ENCODE results near the gene C7orf57. TPM values are rescaled to one million over a fixed set of nuclear protein-coding genes. Genes with fewer than 3 reads are reported as not detected.

C7orf57 gene
- total and polyA plus RNA-seq, 12 donors, result 0.24 TPM; not detected in 11

DNA sequence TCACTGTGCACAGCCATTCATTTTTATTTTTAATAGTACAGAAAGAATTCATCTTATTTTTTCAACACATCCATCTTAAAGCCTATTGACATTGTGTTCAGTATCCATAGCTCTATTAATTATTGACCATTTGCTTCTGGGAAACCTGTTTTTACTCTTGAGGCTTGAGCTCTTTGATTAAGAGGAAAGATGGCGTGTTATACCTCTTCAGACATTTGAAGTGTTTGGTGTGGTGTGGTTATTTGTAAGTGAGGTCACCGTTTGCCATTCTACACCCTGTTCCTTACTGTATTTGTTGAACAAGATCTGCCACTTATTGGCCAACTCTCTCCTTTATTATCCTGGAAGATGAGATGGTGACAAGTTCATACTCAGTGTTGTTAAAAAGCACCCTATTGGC lies 18.4 kb downstream of the C7orf57 start:
- H3K4me3 ChIP-seq, result no peak overlapping the region
- ATAC-seq (no peak), DNase-seq (no peak)
- intact Hi-C loops (cut with DNase I), result no loop called here
- peaks cover 0 to 5% (median 0%) of the 10 kb centered on the region in 9 donors for H3K4me1 ChIP-seq
- WGBS, 2 donors, result 89 to 95% methylated on average over 2 of the region's 2 CpGs
- TF ChIP-seq, protein P1, sequence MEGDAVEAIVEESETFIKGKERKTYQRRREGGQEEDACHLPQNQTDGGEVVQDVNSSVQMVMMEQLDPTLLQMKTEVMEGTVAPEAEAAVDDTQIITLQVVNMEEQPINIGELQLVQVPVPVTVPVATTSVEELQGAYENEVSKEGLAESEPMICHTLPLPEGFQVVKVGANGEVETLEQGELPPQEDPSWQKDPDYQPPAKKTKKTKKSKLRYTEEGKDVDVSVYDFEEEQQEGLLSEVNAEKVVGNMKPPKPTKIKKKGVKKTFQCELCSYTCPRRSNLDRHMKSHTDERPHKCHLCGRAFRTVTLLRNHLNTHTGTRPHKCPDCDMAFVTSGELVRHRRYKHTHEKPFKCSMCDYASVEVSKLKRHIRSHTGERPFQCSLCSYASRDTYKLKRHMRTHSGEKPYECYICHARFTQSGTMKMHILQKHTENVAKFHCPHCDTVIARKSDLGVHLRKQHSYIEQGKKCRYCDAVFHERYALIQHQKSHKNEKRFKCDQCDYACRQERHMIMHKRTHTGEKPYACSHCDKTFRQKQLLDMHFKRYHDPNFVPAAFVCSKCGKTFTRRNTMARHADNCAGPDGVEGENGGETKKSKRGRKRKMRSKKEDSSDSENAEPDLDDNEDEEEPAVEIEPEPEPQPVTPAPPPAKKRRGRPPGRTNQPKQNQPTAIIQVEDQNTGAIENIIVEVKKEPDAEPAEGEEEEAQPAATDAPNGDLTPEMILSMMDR (IDR thresholded peaks at IDR 0.05), result no peak
- no peak overlapping the region for H3K27ac ChIP-seq
- H3K9me3 ChIP-seq, result peaks cover 0 to 21% (median 0%) of the 10 kb centered on the region in 11 donors
- H3K27me3 ChIP-seq, result no peaks in the 10 kb centered on the region
- no peaks in the 10 kb centered on the region for H3K36me3 ChIP-seq

DNA sequence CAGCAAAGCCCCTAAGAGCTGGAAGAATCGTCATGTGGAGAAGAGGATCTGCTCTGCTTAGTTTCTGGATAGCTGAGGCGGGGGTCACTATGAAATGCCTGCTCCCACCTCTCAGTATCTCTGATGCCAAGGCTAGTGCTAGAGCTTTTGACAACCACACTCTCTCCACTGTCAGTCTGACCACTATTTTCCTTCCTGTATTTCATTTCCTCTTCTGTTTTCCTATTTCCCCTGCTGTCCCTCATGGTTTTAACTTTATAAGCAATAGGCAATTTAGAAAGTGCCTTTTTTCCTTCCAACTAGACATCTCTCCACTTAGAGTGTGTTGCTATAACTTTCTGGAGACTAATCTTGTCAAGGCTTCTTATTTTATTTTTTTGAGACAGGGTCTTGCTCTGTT lies 23.6 kb downstream of the C7orf57 start:
- ATAC-seq (no peak), DNase-seq (no peak)
- no peak overlapping the region for H3K4me3 ChIP-seq
- H3K4me1 ChIP-seq, result no peaks in the 10 kb centered on the region
- no peaks in the 10 kb centered on the region for H3K36me3 ChIP-seq
- peaks cover 0 to 30% (median 0%) of the 10 kb centered on the region in 11 donors for H3K9me3 ChIP-seq
- no peaks in the 10 kb centered on the region for H3K27me3 ChIP-seq
- TF ChIP-seq, protein P1 (IDR thresholded peaks at IDR 0.05), result no peak
- WGBS, 2 donors, result 68 to 91% methylated on average over 2 of the region's 2 CpGs
- intact Hi-C loops (cut with DNase I), result no loop called here
- H3K27ac ChIP-seq, result no peak overlapping the region

DNA sequence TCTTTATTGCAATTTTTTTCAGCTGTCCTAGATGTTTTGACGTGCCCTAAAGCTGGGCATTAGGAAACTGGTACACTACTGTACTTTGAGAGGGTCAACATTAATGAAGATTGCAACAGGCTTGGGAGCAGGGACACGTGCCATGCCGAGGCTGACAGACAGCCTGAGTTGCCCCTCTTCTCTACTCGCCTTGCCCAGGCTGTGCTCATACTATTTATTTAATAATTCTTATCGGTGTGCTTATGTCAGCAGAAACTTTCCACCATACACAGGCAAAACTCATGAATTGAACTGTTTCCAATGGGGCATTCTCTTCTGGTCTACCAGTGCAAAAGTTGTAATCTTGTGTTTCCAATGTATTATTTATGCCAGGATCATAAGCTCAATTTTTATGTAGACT lies 24.4 kb downstream of the C7orf57 start:
- H3K27ac ChIP-seq, result no peak overlapping the region
- no peak for DNase-seq
- intact Hi-C loops (cut with DNase I), result no loop called here

DNA sequence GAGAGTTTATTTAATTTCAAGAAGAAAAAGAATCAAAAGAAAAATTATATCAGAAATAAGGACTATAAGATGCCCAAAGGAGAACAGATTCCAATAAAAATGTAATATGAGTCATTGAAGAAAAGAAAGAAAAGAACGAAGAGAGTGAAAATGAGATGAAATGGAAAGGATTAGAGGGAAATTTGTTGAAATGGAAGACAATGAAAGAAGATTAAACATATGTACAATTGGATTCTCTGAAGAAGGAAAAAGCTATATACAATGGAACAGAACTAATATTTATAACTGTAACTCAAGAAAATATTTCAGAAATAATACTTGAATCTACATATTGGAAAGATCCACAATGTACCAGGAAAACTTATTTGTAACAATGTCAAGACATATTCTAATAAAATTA lies 28.6 kb downstream of the C7orf57 start:
- TF ChIP-seq, protein P1 (IDR thresholded peaks at IDR 0.05), result no peak
- H3K4me3 ChIP-seq, result no peak overlapping the region
- H3K27me3 ChIP-seq, result no peaks in the 10 kb centered on the region
- H3K4me1 ChIP-seq, result peaks cover 0 to 10% (median 0%) of the 10 kb centered on the region in 9 donors
- DNase-seq, result no peak
- no peak for ATAC-seq
- peaks cover 0 to 12% (median 0%) of the 10 kb centered on the region in 11 donors for H3K9me3 ChIP-seq
- no peak overlapping the region for H3K27ac ChIP-seq
- no peaks in the 10 kb centered on the region for H3K36me3 ChIP-seq
- 84 to 89% methylated on average over 1 of the region's 1 CpG for WGBS, 2 donors
- intact Hi-C loops (cut with DNase I), result no loop called here

More for the DNA sequence above, 24.4 kb downstream of the C7orf57 start:
- H3K9me3 ChIP-seq, result peaks cover 0 to 31% (median 0%) of the 10 kb centered on the region in 11 donors
- no peaks in the 10 kb centered on the region for H3K36me3 ChIP-seq
- no peaks in the 10 kb centered on the region for H3K4me1 ChIP-seq
- ATAC-seq, result no peak
- TF ChIP-seq, protein P1 (IDR thresholded peaks at IDR 0.05), result no peak
- no peak overlapping the region for H3K4me3 ChIP-seq
- H3K27me3 ChIP-seq, result no peaks in the 10 kb centered on the region
- 93 to 97% methylated on average over 5 of the region's 5 CpGs for WGBS, 2 donors

All from heart right ventricle (tissue), 16 donors.